Inflammatory macrophage (primary cell): Measurements from ENCODE around the gene CBFA2T2.
"Not testable (repeated sequence)": the region's sequence is repeated elsewhere in the genome, so short reads cannot be mapped to it uniquely, and the experiment has no call there.

Experiments used
- DNase-seq, 2 donors: peaks; one replicate each; pipeline ENCODE4 v3.0.0-alpha.2; 2020 to 2022

CBFA2T2 gene

GRCh38 chr20:33470866-33471265, 19.0 kb upstream of the CBFA2T2 start:
- DNase-seq = no peak

GRCh38 chr20:33472868-33473435, 16.9 kb upstream of the CBFA2T2 start:
- no peak for DNase-seq

GRCh38 chr20:33474097-33474873, 15.6 kb upstream of the CBFA2T2 start:
- peak; percentile 25 to 35 for DNase-seq

- DNase-seq = no peak
Observed at GRCh38 chr20:33474963-33475362, 14.9 kb upstream of the CBFA2T2 start.

- DNase-seq = no peak
Observed at GRCh38 chr20:33475381-33476152, 14.3 kb upstream of the CBFA2T2 start.

GRCh38 chr20:33477386-33478234, 12.3 kb upstream of the CBFA2T2 start:
- DNase-seq = no peak

- DNase-seq = no peak
Observed at GRCh38 chr20:33480048-33480447, 9.8 kb upstream of the CBFA2T2 start.

- DNase-seq = no peak
Observed at GRCh38 chr20:33481431-33481941, 8.4 kb upstream of the CBFA2T2 start.

GRCh38 chr20:33482581-33482980, 7.3 kb upstream of the CBFA2T2 start:
- DNase-seq = no peak

GRCh38 chr20:33483186-33483585, 6.7 kb upstream of the CBFA2T2 start:
- not testable (repeated sequence) for DNase-seq

GRCh38 chr20:33488201-33488600, 1.7 kb upstream of the CBFA2T2 start:
- no peak for DNase-seq

- DNase-seq = peak in 1 of 2 donors; percentile 8
Observed at GRCh38 chr20:33488661-33489494, 1.0 kb upstream of the CBFA2T2 start.

- peak; percentile 99 for DNase-seq
Observed at GRCh38 chr20:33489495-33490022, 337 bp upstream of the CBFA2T2 start.

- DNase-seq = no peak
Observed at GRCh38 chr20:33490934-33491656, 1.2 kb downstream of the CBFA2T2 start.

GRCh38 chr20:33493076-33493766, 3.3 kb downstream of the CBFA2T2 start:
- DNase-seq = no peak

GRCh38 chr20:33496776-33497175, 6.9 kb downstream of the CBFA2T2 start:
- not testable (repeated sequence) for DNase-seq

- DNase-seq = no peak
Observed at GRCh38 chr20:33499355-33499754, 9.5 kb downstream of the CBFA2T2 start.

- no peak for DNase-seq
Observed at GRCh38 chr20:33501000-33501399, 11.1 kb downstream of the CBFA2T2 start.

- DNase-seq = no peak
Observed at GRCh38 chr20:33503564-33503963, 13.7 kb downstream of the CBFA2T2 start.

GRCh38 chr20:33506576-33506975, 16.7 kb downstream of the CBFA2T2 start:
- DNase-seq = no peak
